HG02840 (cell line): ENCODE measurements around the gene RFTN2.
"Not testable (repeated sequence)": the region's sequence is repeated elsewhere in the genome, so short reads cannot be mapped to it uniquely, and the experiment has no call there.

Source experiments
- ATAC-seq: cut with Tn5 transposase; IDR thresholded peaks from one replicate; pipeline ENCODE4 v1.9.1; 2021; ENCODE audit warnings: mild to moderate bottlenecking, moderate library complexity, moderate number of reproducible peaks; ENCODE audit not compliant: unreplicated experiment, low FRiP score

Gene RFTN2, protein sequence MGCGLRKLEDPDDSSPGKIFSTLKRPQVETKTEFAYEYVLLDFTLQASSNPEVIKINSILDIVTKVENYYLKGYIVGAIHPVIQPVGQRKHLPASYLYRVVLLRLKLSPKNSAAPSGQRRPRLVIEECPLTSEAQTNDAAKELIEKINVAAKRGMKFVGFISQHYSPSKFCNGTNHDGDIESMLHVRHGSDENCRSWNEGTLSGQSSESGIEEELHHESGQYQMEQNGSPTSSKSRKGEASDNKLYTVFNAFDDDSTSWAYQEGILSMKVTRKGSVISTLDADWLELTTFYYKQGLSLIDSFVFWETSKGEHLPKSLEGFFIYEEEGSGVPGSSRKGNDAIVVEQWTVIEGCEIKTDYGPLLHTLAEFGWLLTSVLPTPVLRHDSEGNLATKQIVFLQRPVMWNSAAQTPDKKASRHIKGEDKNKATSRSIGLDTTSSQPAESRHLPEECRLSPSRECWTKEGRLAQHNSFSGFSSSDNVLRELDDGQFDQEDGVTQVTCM

DNA sequence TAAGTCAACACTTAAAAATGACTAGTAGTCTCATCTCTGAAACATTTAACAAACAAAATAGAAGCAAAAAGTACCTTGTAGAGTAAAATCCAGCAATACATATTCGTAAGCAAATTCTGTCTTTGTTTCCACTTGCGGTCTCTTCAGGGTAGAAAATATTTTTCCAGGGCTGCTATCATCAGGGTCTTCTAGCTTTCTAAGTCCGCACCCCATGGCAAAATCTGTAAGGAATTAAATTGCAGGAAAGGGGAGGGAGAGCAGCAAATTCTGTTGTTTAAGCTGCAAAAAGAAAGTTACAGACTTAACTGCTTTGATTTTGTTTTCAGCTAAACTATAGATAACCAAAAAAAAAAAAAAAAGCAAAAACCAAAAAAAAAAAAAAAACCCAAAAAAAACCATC lies at the start of gene RFTN2:
RFTN2 (minus strand) TSS at position 342 of the 400 bp plus-strand sequence; CDS start at position 213, 129 bp downstream.
- no peak for ATAC-seq

DNA sequence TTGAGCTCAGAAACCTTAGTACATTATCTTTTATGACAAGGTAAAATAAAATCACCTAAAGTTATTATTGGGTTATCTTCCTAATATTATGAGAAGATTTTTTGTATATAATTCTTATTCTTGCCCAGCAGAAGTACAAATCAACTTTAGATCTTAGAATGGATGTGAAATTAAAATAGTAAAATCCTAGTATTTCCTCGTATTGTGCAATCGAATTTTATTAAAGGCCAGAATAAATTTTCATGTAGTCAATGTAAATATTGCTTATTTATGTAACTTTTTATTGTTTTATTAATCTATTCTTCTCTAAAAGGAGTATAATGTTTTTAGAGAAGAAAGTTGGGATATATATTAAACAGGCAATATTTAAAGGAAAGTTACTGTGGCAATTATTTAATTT lies 42.5 kb upstream of the RFTN2 start:
- no peak for ATAC-seq

DNA sequence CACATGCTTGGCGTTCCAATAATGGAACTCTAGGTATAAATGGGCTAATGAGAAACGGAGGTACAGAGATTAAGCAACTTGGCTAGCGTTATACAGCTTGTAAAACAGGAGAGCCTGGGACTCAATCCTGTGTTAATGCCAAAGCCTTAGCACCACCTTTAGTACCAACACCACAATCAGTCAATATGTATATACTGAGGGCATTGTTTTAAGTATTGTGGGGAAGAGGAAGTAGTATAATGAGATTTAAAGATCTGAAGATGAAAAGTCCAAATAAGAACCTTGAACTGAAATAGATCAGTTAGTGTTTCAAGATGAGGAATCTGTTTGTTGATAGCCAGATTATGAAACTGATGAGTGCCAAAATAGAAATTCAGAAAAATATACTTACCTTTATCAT lies 37.9 kb upstream of the RFTN2 start:
- ATAC-seq, result no peak

DNA sequence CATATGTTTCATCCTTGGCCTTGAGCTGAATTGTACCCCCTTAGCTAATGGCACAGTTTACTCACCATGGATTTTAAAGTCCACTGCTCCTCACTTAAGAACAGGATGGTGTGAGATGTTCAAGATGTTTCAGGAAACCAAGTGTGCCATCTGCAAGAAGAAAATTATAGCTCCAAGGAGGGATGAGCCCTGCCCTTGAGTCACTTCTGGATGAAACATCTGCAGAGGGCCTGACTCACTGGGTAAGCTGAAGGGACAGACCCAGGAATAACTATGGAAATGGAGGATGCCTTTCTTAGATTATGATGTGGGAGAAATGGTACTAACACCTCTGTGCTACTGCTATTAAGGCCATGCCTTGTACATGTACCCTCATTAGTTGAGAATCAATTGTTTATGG lies 36.2 kb upstream of the RFTN2 start:
- ATAC-seq, result no peak

GRCh38 chr2:197710424-197711042 lies 35.1 kb upstream of the RFTN2 start:
- ATAC-seq, result peak; percentile 56

- not testable (repeated sequence) for ATAC-seq
Observed at GRCh38 chr2:197709140-197709539, 33.8 kb upstream of the RFTN2 start.

GRCh38 chr2:197708331-197708730 lies 32.9 kb upstream of the RFTN2 start:
- ATAC-seq, result no peak

DNA sequence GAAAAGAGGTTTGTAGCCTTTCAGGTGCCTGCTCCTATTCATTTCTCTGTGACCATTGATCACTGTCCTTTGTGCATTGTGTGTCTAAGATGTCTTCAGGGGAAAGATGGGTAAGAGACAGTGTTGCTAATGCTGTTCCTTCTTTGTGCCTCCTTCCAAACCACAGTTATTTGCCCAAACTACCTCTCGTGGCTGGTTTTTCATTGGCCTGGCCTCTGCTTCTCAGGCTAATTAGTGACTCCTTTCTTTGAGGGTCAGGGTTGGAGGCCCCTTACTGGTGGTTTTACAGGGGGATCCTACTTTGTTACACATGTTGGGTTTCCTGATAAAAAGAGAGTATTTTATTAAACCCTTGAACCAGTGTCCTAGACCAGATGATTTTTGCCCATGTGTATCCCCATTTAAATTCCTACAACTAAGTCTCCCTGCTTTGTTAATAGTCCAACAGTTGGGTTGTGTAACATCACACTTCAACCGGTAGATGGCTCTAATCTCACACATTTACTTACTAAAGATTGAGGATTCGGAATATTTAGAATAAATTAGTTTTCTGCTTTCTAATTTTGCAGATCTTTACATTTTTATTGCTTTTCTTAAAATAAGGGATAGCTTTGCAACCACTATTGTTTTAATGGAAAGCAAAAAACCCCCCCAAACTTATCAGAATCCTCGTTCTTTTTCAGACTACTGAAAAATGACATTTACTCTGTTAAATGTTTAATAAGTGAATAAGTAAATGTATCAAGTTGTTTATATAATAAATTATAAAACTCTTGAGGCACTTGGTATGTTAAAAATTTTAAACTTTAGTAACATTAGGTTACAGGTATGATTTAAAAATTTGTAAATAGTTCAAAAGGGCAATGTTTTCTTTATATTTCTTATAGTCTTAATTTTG lies 32.2 kb upstream of the RFTN2 start:
- no peak for ATAC-seq

DNA sequence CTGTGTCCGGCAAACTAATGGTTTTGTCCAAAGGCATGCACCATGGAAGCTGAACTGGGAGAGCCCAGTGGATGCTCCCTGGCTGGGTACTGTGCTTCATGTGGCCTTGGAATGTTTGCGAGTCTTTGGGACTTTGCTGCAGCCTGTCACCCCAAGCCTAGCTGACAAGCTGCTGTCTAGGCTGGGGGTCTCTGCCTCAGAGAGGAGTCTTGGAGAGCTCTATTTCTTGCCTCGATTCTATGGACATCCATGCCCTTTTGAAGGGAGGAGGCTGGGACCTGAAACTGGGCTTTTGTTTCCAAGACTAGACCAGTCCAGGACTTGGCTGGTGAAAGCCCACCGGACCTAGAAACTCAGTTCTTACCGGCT lies 31.4 kb upstream of the RFTN2 start:
- no peak for ATAC-seq

DNA sequence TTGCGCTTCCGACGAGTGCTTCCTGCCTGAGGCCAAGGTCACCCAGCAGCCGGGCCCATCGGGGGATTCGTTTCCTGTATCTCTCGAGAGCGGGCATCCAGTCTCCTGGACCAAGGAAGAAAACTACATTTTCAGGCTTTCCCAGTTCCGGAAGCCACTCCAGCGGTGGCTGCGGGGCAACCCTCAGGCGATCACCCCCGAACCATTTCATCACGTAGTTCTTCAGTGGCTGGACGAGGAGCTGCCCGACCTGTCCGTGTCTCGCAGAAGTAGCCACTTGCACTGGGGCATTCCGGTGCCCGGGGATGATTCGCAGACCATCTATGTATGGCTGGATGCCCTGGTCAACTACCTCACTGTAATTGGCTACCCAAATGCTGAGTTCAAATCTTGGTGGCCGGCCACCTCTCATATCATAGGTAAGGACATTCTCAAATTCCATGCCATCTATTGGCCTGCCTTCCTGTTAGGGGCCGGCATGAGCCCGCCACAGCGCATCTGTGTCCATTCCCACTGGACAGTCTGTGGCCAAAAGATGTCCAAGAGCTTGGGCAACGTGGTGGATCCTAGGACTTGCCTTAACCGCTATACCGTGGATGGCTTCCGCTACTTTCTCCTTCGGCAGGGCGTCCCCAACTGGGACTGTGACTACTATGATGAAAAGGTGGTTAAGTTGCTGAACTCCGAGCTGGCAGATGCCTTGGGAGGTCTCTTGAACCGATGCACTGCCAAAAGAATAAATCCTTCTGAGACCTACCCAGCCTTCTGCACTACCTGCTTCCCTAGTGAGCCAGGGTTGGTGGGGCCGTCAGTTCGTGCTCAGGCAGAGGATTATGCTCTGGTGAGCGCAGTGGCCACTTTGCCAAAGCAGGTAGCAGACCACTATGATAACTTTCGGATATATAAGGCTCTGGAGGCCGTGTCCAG lies 30.8 kb upstream of the RFTN2 start:
- ATAC-seq, result no peak

- ATAC-seq, result peak; percentile 84
Observed at GRCh38 chr2:197705121-197705911, 29.9 kb upstream of the RFTN2 start, which contains the start of gene MARS2. TSS of gene MARS2 (plus strand) at chr2:197705369. CDS start at chr2:197705406, 37 bp downstream.

DNA sequence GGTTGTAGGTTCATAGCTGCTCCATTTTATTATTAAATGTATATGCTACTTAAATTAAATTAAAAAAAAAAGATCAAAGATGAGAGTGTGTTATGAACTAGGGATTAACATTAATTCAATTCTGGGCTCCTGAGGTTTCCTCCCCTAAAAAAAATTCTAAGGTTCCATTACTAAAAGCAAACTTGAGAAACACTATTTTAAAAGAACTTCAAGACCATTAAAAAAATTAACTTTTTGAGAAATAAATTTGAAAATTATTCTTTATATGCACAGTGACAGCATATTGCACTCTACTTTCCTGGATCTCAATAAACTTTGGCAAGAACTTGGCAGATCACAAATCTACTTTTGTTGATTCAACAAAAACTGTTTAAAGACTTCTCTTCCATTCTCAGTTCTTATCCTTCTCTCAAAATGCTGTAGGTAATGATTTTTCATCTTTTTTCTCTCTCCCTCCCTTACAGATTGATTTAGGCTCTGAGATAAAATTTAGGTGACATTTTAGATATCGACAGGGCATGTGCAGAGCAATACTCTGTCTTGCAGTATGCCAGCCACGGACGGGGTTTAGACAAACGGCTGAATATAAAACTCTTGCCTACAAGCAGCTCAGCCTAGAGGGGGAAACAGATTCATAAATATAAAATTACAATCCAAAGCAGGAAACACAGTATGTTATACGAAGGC lies 29.2 kb upstream of the RFTN2 start:
- peak; percentile 43 for ATAC-seq

DNA sequence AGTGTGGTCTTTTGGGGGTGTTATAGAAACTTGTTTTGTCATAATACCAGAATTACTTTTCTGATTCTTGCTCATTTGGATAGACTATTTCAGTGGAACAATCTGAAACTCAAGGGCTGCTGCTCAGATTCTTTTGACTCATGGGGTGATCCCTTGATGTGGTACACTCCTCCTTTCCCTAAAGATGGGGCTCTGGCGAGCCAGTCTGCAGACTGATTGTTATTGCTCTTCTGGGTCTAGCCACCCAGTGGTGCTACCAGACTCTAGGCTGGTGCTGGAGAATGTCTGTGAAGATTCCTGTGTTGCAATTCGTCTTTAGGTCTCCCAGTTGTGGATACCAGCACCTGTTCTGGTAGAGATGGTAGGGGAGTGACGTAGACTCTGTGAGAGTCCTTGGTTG lies 25.6 kb upstream of the RFTN2 start:
- no peak for ATAC-seq

DNA sequence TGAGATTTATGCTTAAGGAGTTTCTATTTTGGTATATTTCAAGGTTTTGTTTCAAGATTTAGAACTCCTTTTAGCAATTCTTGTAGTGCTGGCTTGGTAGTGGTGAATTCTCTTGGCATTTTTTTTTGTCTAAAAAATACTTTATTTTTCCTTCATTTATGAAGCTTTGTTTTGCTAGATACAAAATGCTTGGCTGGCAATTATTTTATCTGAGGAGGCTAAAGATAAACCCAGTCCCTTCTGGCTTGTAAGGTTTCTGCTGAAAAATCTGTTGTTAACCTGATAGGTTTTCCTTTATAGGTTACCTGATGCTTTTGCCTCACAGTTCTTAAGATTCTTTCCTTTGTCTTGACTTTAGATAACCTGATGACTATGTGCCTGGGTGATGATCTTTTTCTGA lies 24.3 kb upstream of the RFTN2 start:
- not testable (repeated sequence) for ATAC-seq

GRCh38 chr2:197696571-197696970 lies 21.2 kb upstream of the RFTN2 start:
- ATAC-seq, result not testable (repeated sequence)

- ATAC-seq, result not testable (repeated sequence)
Observed at GRCh38 chr2:197695971-197696370, 20.6 kb upstream of the RFTN2 start.

GRCh38 chr2:197695206-197695605 lies 19.8 kb upstream of the RFTN2 start:
- ATAC-seq, result not testable (repeated sequence)

DNA sequence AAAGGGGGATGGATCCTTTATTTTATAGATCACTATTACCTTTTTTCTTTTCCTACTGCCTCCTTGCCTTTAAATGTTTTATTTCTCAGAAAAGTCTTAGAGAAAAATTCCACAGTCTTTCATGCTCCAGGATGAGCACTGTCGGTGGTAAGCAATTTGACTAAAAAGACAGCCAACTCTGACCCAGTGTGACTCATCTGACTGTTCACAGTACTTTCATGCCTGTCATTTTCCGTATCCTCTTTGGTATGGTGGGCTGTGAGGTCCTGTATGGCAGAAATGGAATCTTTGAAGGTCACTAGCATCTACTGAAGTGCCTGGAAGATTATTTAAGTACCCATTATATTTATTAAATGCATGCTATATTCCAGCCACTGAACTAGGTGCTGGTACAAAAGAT lies 2.1 kb upstream of the RFTN2 start:
- ATAC-seq, result no peak
